Measurements from ENCODE around the gene ABCC2.
"Not testable (repeated sequence)": the region's sequence is repeated elsewhere in the genome, so short reads cannot be mapped to it uniquely, and the experiment has no call there.

Gene ABCC2

DNA sequence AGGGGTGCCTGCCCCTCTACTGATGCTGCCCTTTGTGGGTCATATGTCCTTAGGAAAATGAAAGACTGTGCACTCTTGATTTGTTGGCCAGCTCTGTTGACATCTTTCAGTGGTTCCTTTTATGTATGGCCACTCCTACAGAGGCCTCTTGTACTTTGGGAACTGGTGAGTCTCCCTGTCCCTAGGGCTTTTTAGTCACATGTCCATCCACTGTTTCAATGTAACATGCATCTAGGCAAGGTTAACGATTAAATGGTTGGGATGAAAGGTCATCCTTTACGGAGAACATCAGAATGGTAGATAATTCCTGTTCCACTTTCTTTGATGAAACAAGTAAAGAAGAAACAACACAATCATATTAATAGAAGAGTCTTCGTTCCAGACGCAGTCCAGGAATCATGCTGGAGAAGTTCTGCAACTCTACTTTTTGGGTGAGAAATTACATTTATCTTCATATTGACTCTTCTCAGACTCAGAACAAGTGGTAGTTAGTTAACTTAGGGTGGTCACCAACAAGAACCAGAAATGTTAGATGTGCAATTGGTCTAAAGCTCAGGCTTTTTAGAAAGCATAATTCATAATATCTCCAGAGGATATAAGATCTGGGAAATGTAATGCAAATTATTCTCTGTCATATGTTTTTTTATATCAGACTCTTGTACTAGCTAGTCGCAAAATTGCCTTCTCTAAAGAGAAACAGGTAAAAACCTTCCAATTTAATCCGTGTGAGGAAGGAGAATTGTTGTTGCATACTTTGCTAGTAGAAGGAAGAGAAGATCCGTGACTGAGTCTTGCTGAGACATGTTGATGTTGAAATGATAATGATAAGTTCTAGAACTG lies at the start of gene ABCC2:
Gene ABCC2, plus strand, starts transcription at position 194 of the 840 bp plus-strand sequence. Its CDS starts 205 bp downstream, at position 399.
- no peak for DNase-seq

DNA sequence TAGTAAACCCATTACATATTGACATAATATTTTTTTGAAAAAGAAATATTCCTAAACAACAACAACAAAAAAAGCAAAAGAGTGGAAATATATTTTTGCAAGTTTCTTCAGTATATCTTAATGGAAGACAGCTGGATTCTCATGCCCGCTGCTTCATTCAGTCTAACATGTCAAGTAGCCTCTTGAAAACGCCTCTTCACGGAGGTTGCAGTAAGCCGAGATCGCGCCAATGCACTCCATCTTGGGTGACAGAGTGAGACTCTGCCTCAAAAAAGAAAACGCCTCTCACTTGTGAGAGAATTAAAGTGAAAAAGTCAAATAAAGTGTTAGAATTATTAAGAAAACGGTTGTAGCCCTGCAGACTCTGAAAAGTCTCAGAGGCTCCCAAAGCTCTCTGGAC lies 49.1 kb upstream of the ABCC2 start:
- DNase-seq, result no peak

DNA sequence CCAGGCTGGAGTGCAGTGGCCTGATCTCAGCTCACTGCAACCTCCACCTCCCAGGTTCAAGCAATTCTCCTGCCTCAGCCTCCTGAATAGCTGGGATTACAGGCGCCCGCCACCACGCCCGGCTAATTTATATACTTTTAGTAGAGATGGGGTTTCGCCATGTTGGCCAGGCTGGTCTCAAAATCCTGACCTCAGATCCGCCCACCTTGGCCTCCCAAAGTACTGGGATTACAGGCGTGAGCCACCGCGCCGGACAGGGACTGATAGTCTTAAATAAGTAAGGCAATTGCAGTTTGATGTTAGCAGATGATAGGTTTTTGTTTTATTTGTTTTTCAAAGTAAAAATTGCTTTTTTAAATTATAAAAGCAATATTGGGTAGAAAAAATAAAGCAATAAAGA lies 48.3 kb upstream of the ABCC2 start:
- not testable (repeated sequence) for DNase-seq

DNA sequence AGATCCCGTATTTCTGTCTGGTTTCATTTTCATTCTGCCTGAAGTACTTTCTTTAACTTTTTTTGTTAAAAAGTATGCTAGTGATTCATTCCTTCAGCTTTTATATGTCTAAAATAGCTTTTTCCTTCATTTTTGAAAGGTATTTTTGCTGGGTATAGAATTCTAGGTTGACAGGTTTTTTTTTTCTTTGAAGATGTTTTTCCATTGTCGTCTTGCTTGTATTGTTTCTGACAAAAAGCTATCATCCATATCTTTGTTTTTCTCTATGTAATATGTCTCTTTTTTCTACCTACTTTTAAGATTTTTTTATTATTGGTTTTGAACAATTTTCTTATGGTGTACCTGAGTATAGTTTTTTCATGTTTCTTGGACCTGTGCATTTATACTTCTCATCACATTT lies 42.2 kb upstream of the ABCC2 start:
- no peak for DNase-seq

DNA sequence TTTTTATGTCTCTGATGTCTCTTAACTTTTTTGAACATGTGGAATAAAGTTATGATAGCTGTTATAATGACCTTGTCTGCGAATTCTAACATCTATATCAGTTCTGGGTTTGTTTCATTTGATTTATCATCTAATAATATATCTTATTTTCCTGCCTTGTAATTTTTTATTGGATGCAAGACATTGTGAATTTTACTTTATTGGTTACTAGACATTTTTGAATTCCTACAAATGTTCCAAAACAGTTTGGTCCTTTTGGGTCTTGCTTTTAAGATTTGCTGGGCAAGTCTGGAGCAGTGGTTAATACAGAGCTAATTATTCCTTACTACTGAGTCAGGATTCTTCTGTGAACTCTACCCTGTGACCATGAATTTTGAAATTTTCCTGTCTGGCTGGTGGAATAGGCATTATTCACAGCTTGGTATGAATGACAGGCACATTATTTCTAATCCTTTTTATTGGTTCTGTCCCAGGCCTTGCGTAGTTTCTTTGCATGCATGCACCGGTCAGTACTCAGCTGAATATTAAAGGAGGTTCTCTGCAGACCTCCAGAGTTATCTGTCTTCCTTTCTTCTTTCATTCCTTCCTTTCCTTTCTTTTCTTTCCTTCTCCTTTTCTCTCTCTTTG lies 41.4 kb upstream of the ABCC2 start:
- no peak for DNase-seq

DNA sequence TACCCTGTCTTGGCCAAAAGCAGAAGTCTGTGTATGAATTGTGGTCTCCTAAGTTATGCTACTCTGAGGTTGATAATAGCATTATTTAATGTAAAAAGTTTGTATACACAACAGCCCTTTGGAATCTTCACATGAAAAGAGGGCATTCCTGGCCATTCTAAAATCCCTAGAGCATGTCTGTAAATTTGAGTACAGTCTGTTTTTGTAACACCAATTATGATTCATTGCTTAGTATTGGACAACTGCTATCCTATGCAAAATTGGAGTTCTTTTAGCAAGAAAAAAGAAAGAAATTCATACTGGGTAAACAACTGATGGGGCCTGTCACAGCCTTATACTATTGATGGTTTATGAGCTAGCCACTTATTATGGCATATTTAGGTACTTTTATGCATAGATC lies 40.2 kb upstream of the ABCC2 start:
- no peak for DNase-seq

DNA sequence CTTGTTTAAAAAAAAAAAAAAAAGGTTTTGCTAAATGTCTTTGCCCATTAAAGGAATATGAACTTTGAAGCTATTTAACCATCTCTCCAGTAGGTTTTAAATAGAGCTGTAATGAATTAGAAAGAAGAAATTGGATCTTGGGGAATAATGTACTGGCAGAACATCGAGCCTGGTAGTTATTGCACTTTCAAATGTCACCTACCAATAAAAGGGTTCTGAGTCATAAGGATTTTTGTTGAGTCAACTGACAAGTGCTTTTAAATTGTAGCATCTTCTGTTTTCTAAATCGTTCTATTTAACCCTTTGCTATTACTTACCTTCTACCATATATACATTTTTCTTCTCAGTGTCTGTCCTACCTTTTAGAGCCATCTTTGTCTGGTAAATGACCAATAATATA lies 39.7 kb upstream of the ABCC2 start:
- DNase-seq, result no peak

DNA sequence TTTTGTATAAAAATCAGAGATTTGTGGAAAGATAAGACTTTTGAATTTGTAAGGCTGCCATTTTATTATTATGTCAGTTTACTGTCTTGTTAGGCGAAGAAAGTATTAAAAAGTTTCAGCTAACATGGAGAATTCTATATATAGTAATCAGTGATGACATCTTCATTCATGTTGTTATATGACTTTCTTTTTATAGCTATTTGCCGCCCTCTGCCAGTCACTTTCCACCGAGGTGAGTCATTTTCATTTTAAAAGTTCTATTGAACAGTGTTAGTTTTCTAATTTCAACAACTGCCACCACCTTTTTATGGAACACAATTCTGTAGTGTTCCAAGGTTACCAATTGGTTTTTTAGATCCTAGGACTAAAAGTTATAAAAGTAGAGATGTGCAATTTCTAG lies 38.6 kb upstream of the ABCC2 start:
- no peak for DNase-seq

DNA sequence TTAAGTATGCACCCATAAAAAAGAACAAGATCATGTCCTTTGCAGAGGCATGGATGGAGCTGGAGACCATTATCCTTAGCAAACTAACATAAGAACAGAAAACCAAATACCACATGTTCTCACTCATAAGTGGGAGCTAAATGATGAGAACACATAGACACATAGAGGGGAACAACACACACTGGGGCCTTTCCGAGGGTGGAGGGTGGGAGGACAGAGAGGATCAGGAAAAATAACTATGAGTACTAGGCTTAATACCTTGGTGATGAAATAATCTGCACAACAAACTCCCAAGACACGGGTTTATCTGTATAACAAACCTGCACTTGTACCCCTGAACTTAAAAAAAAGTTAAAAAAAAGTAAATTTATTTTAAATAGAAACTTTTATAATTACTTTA lies 36.3 kb upstream of the ABCC2 start:
- not testable (repeated sequence) for DNase-seq

DNA sequence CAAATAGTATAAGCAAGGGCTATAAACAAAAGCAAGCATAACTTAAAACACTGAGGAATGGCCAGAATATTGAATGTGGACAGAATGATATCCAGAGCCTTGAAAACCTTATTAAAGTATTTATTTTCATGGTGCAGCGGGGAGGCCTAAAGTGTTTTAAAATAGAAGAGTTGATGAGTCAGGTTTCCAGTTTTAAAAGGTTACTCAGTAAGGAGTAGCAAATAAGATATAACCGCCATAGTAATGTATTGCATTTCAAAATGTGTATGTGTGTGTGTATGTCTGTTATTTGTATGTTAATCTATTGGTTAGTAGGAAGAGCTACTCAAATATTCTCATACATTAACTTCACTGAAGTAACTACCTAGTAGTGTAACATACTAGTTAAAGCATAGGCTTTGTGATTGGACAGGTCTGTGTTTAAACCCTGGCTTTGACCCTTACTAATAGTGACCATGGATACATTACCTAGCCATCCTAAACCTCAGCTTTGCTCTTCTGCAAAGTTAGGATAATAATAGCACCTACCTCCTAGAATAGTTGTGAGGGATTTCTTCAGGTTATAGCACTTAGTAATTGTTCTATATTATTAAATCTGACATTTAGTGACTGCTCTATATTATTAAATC lies 33.5 kb upstream of the ABCC2 start:
- DNase-seq, result no peak

DNA sequence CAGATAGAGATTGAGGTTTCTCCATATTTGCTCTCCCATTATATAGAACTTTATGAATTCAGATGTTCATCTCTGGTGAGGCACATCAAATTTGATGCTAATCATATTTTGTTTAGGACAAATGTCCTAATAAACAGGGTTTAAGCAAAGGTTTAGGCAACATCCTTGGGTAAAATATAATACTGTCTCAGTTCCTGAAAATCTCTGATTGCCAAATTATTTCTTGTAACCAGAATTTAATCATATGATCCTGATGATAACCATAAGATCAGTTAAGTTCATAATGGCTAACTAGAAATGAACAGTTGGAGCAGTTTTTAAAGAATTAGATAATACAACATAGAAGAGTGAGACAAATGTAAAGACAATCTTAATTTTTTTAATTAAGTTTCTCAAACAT lies 31.8 kb upstream of the ABCC2 start:
- DNase-seq, result no peak

DNA sequence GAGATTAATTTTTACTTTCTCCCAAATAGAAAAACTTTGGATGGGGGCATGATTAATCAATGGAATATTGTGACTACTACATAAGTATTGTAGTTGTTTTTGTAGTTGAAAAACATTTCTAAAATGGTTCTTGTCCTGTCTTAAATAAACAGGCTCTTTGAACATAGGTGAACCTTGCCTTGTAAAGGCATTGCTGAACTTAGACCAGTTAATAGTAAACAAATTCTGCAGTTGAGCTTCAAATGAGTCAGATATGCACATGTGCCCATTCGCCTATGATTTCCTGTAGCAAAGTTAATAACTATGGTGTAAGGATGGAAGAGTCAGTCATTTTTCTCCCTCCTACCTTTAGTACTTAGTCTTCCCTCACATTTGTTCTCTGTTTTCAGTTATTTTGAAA lies 27.8 kb upstream of the ABCC2 start:
- DNase-seq, result no peak

DNA sequence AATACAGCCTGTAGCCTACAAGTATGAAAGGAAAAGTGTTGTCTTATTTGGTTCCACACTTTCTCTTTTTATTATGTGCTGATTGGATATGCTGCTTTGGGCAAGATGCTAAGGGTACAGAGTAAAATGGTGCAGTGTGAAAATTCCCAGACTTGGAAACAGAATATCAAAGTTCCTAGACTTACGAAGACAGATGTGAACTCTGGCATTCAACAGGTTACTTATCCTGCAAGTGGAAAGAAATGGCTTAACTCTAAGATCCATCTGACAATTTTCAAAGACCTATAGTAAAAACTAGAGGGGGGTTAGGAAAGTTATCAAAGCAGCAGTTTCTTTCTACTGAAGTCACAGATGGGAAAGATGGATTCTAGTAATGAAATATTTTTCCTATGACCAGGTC lies 26.3 kb upstream of the ABCC2 start:
- no peak for DNase-seq

DNA sequence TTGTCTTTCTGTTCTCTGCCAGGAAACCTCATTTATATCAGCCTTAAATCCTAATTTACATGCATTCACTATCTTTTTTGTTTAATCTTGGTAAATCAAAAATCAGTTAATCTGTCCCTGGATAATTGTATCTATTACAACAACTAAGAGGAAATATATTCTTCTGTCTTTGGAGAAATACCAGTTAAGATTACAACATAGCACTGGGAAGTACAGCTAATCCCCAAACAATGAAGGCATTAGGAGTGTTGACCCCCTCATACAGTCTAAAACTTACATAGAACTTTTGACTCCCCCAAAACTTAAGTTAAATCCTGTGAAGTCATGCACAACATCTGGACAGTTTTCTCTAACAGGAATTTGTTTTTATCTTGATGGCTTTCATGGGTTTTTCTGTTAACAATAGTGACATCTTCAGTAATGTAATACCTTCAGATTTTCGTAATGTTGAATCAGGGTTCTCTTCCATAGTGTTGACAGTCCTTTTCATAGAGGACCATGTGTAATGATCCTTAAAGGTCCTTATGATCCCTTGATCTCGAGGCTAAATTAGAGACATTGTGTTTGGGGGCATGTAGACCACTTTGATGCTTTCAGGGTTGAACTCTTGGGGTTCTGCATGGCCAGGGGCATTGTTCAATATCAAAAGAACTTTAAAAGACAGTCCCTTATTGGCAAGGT lies 24.1 kb upstream of the ABCC2 start:
- DNase-seq, result no peak

DNA sequence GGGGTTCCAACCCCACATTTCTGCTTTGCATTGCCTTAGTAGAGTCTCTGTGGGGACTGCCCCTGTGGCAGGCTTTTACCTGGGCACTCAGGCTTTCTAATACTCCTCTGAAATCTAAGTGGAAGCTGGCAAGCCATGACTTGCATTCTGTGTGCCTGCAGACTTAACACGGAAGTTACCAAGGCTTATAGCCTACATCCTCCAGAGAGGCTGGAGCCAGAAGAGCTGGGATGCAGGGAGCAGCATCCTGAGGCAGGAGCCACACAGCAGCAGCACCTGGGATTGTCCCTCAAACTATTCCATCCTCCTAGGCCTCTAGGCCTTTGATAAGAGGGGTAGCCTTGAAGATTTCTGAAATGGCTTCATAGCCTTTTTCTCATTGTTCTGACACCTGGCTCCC lies 22.1 kb upstream of the ABCC2 start:
- DNase-seq, result no peak

DNA sequence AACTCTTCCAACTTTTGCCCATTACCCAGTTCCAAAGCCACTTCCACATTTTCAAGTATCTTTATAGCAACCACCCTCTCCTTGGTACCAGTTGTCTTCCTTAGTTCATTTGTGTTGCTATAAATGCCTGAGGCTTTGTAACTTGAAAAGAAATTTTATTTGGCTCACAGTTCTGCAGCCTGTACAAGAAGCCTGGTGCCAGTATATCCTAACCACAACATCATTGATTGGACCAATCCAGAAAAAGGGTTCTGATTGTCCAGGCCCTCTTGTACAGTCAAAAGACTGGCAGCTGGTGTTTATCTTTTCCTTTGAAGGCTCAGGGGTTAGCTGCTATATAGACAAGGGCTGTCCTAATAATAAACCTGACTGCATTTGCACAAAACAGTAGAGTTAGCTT lies 21.1 kb upstream of the ABCC2 start:
- DNase-seq, result no peak

DNA sequence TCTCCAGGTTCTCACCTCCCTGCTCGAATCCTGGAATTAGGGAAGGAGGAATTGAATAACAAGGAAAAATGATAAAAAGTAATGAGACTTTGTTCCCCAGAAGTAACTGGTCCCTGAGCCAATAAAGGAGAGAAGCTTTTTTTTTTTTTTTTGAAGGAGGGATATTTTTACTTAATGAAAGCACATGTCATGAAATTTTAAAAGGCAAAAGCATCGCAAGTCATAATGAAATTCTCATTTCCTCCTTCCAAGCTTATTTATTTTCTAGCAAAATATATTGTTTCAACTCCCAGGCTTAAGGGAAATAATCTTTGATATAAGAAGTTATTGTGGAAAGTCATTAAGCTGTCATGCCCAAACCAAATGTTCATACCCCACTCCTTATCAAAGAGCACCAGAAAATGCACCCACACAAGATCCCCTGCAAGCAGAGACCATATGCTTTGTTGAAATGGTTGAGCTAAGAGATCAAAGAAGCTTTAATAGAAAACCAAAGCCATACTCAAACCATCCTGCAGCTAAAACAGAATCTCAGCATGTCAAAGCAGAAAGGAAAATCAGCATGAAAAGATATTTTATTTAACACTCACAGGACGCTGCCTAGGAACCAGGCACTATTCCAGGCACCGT lies 16.7 kb upstream of the ABCC2 start:
- DNase-seq, result no peak

DNA sequence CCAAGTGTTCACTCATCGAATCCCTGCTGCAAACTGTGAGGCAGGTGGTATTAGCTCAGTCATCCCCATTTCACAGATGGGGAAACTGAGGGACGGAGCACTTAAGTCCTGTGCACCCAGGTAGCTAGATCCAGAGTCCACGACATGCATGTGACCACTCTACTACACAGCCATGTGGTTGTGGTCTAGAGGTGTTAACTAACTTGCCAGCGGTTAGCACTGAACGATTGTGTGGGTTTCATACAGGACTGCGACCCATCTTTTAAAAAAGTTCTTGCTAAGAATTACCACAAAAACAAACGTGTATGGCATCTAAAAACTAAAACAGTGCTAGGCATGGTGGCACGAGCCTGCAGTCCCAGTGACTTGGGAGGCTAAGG lies 16.1 kb upstream of the ABCC2 start:
- no peak for DNase-seq

DNA sequence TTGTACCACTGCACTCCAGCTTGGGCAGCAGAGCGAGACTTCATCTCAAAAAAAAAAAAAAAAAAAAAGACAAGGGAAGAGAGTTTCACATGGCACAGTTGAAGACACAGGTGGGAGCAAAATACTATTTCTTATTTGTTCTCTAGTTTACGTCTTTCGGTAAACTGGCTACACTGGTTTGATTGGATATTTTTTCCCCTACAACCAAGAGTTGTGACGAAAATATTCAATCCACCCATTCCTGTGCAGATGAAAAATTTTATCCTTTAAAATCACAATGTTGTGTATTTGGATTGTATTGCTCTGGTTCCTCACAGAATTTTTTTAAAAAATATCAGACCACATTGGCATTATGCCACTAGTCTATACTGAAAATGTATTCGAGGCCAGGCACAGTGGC lies 14.5 kb upstream of the ABCC2 start:
- no peak for DNase-seq

DNA sequence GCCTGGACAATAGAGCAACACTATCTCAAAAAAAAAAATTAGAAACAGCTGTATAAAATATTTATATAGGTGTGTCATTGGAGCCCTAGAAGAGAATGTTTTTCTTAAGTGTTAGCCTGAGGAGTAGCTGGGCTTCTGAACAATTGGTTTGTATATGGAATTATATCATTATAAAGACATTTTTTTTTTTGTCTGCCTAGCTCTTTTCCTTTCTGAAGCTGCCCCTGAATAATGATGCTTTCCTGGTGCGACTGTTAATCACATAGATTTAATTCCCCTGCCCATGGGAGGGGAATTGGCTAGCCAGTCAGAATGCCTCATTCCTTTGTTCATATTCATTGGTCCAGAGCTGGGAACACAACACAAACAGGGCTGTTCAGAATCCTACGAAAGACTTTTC lies 13.9 kb upstream of the ABCC2 start:
- no peak for DNase-seq

DNA sequence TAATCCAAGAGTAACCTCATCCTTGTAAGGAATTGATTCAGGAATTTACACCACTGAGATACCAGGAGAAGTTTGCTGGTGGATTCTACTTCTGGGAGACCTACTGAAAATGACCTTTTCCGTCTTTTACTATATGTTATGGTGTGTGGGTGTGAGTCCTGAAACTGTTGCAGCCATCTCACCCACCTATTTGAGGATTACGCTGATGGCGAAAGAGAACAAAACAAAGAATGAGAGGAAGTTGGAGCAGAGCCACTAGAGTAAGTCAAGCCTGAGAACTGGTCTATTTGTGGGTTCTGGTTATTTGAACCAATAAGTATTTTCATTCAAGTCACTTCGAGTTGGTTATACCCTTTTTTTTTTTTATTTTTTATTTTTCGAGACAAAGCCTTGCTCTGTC lies 12.7 kb upstream of the ABCC2 start:
- no peak for DNase-seq

DNA sequence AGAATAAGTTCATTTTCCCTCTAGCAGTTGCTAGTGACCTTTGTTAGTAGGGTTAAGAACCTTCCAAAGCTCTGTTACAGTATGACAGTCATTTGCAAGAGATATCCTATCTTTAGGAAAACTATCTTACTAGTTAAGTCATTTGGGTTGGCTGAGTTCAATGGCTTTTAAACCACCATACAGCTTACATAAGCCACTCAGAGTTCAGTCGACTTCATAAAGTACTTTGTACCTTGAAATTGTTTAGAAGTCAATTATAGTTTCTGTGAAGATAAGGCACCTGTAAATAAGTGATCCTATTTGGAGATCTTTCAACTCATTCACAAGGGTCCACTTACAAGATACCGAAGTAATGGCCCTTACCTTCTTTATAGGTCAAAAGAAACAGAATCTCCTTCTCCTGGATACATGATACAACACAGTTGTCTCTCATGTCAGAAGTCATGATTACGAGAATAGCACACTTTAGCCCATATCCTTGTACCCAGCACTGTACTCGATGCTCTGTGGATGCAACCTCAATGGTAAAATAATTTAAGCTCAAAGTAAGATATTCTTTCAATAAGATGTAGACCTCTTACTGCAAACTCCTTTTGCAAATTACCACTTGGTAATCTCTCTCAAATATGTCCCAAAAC lies 11.9 kb upstream of the ABCC2 start:
- no peak for DNase-seq

DNA sequence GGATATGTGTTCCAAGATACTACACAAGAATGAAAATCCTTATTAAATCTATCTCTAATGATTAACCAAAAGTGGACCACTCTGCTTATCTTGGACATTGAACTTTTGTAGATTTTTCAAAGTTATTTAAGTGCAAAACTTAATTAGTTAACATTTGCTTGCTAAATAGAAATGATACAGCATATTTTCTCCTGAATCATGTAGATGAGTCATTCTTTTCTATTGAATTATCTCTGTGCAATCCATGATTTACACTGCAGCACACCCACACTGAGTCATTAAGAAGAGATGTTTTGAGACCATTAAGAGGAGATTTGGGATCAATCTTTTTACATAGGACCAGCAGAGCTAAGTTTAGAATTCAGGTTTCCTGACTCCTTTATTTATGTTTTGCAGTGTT lies 6.6 kb upstream of the ABCC2 start:
- no peak for DNase-seq
